ENCODE data around the gene DNAH17. TPM values are rescaled to one million over a fixed set of nuclear protein-coding genes. Genes with fewer than 3 reads are reported as not detected.
A peak's percentile ranks its signal among the peaks of the same experiment; 100 is the strongest.

The DNAH17 gene
- total and polyA plus RNA-seq, 2 of the 13 experiments (the other 11 are each of a cell fraction or from before 2014, with no cell fraction given), result 0.86 to 1.6 TPM

GRCh38 chr17:78497115-78497540, 80.1 kb downstream of the DNAH17 start (continued):
- TF ChIP-seq, protein P1, sequence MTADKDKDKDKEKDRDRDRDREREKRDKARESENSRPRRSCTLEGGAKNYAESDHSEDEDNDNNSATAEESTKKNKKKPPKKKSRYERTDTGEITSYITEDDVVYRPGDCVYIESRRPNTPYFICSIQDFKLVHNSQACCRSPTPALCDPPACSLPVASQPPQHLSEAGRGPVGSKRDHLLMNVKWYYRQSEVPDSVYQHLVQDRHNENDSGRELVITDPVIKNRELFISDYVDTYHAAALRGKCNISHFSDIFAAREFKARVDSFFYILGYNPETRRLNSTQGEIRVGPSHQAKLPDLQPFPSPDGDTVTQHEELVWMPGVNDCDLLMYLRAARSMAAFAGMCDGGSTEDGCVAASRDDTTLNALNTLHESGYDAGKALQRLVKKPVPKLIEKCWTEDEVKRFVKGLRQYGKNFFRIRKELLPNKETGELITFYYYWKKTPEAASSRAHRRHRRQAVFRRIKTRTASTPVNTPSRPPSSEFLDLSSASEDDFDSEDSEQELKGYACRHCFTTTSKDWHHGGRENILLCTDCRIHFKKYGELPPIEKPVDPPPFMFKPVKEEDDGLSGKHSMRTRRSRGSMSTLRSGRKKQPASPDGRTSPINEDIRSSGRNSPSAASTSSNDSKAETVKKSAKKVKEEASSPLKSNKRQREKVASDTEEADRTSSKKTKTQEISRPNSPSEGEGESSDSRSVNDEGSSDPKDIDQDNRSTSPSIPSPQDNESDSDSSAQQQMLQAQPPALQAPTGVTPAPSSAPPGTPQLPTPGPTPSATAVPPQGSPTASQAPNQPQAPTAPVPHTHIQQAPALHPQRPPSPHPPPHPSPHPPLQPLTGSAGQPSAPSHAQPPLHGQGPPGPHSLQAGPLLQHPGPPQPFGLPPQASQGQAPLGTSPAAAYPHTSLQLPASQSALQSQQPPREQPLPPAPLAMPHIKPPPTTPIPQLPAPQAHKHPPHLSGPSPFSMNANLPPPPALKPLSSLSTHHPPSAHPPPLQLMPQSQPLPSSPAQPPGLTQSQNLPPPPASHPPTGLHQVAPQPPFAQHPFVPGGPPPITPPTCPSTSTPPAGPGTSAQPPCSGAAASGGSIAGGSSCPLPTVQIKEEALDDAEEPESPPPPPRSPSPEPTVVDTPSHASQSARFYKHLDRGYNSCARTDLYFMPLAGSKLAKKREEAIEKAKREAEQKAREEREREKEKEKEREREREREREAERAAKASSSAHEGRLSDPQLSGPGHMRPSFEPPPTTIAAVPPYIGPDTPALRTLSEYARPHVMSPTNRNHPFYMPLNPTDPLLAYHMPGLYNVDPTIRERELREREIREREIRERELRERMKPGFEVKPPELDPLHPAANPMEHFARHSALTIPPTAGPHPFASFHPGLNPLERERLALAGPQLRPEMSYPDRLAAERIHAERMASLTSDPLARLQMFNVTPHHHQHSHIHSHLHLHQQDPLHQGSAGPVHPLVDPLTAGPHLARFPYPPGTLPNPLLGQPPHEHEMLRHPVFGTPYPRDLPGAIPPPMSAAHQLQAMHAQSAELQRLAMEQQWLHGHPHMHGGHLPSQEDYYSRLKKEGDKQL (CRISPR knock-in tag; IDR thresholded peaks at IDR 0.05; ENCODE audit: low read depth), result no peak
- TF ChIP-seq ZNF572 (CRISPR knock-in tag; IDR thresholded peaks at IDR 0.05), result no peak
- TF ChIP-seq, protein P2, sequence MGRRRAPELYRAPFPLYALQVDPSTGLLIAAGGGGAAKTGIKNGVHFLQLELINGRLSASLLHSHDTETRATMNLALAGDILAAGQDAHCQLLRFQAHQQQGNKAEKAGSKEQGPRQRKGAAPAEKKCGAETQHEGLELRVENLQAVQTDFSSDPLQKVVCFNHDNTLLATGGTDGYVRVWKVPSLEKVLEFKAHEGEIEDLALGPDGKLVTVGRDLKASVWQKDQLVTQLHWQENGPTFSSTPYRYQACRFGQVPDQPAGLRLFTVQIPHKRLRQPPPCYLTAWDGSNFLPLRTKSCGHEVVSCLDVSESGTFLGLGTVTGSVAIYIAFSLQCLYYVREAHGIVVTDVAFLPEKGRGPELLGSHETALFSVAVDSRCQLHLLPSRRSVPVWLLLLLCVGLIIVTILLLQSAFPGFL (CRISPR knock-in tag; IDR thresholded peaks at IDR 0.05), result no peak
- TF ChIP-seq ZSCAN20 (CRISPR knock-in tag; IDR thresholded peaks at IDR 0.05; ENCODE audit: borderline replicate concordance), result no peak
- peak; percentile 35; the same call in 1 of the 2 replicates for TF ChIP-seq ZMYM4 (CRISPR knock-in tag; IDR thresholded peaks at IDR 0.05)
- peak; percentile 67; the same call in 1 of the 2 replicates for TF ChIP-seq IRF9 (CRISPR knock-in tag; IDR thresholded peaks at IDR 0.05; ENCODE audit: borderline replicate concordance)
- no peak for TF ChIP-seq NR2F6 (IDR thresholded peaks at IDR 0.05)
- TF ChIP-seq NR2F6 (CRISPR knock-in tag; IDR thresholded peaks at IDR 0.05), result peak; percentile 42; the same call in 1 of the 2 replicates
- TF ChIP-seq SOX5 (CRISPR knock-in tag; IDR thresholded peaks at IDR 0.05; ENCODE audit: borderline replicate concordance), result peak; percentile 31; the same call in 1 of the 2 replicates
- peak; percentile 62; the same call in 1 of the 2 replicates for TF ChIP-seq ZNF350 (CRISPR knock-in tag; IDR thresholded peaks at IDR 0.05; ENCODE audit: borderline replicate concordance, low read depth)
- peak; percentile 67 for TF ChIP-seq ZBTB38 (CRISPR knock-in tag; IDR thresholded peaks at IDR 0.05)
- TF ChIP-seq LBX2 (CRISPR knock-in tag; IDR thresholded peaks at IDR 0.05; ENCODE audit: borderline replicate concordance), result no peak
- TF ChIP-seq ZBTB7B (CRISPR knock-in tag; IDR thresholded peaks at IDR 0.05), result no peak
- TF ChIP-seq, protein P3, sequence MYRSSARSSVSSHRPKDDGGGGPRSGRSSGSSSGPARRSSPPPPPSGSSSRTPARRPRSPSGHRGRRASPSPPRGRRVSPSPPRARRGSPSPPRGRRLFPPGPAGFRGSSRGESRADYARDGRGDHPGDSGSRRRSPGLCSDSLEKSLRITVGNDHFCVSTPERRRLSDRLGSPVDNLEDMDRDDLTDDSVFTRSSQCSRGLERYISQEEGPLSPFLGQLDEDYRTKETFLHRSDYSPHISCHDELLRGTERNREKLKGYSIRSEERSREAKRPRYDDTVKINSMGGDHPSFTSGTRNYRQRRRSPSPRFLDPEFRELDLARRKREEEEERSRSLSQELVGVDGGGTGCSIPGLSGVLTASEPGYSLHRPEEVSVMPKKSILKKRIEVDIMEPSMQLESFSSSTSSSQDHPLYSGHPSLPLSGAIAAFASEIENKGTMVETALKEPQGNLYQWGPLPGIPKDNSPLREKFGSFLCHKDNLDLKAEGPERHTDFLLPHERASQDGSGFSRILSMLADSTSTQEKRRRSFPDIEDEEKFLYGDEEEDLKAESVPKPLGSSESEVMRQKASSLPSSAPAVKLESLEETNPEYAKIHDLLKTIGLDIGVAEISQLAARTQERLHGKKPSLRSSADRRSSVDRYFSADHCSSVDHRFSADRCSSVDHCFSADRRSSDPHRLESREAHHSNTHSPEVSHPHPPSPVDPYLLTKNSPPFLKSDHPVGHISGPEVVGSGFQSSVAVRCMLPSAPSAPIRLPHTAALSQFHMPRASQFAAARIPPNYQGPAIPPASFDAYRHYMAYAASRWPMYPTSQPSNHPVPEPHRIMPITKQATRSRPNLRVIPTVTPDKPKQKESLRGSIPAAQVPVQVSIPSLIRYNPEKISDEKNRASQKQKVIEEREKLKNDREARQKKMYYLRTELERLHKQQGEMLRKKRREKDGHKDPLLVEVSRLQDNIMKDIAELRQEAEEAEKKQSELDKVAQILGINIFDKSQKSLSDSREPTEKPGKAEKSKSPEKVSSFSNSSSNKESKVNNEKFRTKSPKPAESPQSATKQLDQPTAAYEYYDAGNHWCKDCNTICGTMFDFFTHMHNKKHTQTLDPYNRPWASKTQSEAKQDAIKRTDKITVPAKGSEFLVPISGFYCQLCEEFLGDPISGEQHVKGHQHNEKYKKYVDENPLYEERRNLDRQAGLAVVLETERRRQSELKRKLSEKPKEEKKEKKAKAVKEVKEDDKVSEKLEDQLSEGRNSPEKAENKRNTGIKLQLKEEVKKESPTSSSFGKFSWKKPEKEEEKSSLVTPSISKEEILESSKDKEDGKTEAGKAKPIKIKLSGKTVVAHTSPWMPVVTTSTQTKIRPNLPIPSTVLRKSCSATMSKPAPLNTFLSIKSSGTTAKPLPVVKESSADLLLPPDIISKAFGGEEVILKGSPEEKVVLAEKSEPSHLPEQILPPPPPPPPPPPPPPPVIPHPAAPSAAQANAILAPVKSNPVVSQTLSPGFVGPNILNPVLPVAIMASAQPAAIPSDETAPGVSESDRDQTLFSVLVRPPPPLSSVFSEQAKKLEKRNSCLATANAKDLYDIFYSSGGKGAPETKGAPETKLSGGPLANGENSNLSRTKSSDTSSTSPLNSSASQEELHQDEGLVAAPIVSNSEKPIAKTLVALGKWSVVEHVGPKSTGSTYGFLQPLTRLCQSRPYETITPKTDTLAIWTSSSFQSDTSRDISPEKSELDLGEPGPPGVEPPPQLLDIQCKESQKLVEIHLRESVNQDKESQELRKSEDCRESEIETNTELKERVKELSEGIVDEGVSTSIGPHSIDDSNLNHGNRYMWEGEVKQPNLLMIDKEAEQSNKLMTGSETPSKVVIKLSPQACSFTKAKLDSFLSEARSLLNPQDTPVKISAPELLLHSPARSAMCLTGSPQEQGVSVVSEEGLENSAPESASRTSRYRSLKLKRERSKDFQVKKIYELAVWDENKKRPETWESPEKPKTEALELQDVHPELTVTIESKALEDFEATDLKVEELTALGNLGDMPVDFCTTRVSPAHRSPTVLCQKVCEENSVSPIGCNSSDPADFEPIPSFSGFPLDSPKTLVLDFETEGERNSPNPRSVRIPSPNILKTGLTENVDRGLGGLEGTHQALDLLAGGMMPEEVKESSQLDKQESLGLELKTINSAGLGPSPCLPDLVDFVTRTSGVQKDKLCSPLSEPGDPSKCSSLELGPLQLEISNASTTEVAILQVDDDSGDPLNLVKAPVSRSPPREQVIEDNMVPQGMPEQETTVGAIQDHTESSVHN (CRISPR knock-in tag; IDR thresholded peaks at IDR 0.05), result no peak

Data from HepG2 (cell line).